Pancreas (tissue), 10 donors: ENCODE measurements around the gene SWT1. TPM values are rescaled to one million over a fixed set of nuclear protein-coding genes. Genes with fewer than 3 reads are reported as not detected.

Experiments used
- ATAC-seq, 4 donors: fragments of 200-7000 bp; cut with Tn5 transposase; one replicate each; pipeline versions ENCODE4 v1.8.0 to v1.9.1; 2020; ENCODE audit warnings: mild to moderate bottlenecking in 4 of 4, moderate library complexity in 4 of 4
- DNase-seq, 6 donors: peaks; one replicate each; pipeline ENCODE4 v3.0.0-alpha.2; 2020
- FAIRE-seq: peaks from 2 replicates; lab custom pipeline; 2012; peaks lifted over from hg19 to GRCh38; lab: Jason Lieb, UNC
- H3K27ac ChIP-seq, 4 donors: fragments of 200-600 bp; sonication (generic); 1 replicate in 3 of 4; 2 replicates in 1 of 4; pipeline versions ENCODE4 v1.5.0 to v1.8.0; 2020
- H3K27me3 ChIP-seq, 4 donors: fragments of 200-600 bp; one replicate each; pipeline ENCODE4 v1.8.0; 2021
- H3K36me3 ChIP-seq, 3 donors: fragments of 200-600 bp; sonication (generic) in 1 of 3; one replicate each; pipeline versions ENCODE4 v1.5.0 to v1.8.0; 2020 to 2021
- H3K4me1 ChIP-seq, 3 donors: fragments of 200-600 bp; one replicate each; pipeline ENCODE4 v1.8.0; 2021
- H3K4me3 ChIP-seq, 4 donors: fragments of 200-600 bp; sonication (generic) in 2 of 4; one replicate each; pipeline versions ENCODE4 v1.5.0 to v1.8.0; 2020 to 2021
- H3K9me3 ChIP-seq, 4 donors: fragments of 200-600 bp; one replicate each; pipeline ENCODE4 v1.8.0; 2021
- WGBS, 2 donors: extraction: QIAGEN DNeasy Blood & Tissue Kit; methylation state at CpG; one replicate each; pipeline ENCODE4 v1.1.7; 2013; 5-methylcytosine and 5-hydroxymethylcytosine counted together
- intact Hi-C, 3 donors: fragments of 100-400 bp; cut with DNase I; formaldehyde crosslinking; loops; one replicate each; pipeline versions ENCODE4 v1.11.1 to v1.14.2; 2022
- polyA plus RNA-seq, 2 donors: library from polyadenylated mRNA; stranded (reverse); fragments of 200-250 nt; gene quantifications; one replicate each; pipeline ENCODE4 v1.2.3, GENCODE V29; 2013
- total RNA-seq, 6 donors: library from RNA; stranded (reverse); fragmentation: NEBNext Ultra II Directional in 4 of 6; extraction: Animal tissue kit (Norgen Biotek cat#: 25700) in 4 of 6; gene quantifications; one replicate each; pipeline versions ENCODE4 v1.2.1 to v1.2.4, GENCODE V29; 2021 to 2023
- TF ChIP-seq, protein P1 (sequence below), 4 donors: fragments of 200-600 bp; sonication (generic) in 3 of 4; IDR thresholded peaks; one replicate each; pipeline versions ENCODE4 v1.5.0 to v1.8.0; 2021; ENCODE audit warnings: antibody characterized with exemption in 4 of 4
- donor health status: healthy with polysubstance abuse.
- donor health status: DM: no; HTN: no; CAD: no; lungs with moderate emphysema.
- donor health status: DM: no; HTN: no; CAD: no.
- donor health status: control.
- donor health status: control.
- donor health status: Bipolar disorder and iron deficiency.
- donor health status: DM: yes; HTN: yes; CAD: no.
- donor health status: DM: no; HTN: no; CAD: no.
- donor health status: DM: no; HTN: no; CAD: no.
- donor health status: DM: yes; HTN: yes; CAD: no.

Gene SWT1
- total and polyA plus RNA-seq, 8 donors, result 2.5 to 9.3 (median 8.4) TPM

GRCh38 chr1:185151215-185151614 is 5.8 kb upstream of the SWT1 start:
- Histone ChIP-seq H3K27me3 (no peaks in the 10 kb centered on the region), H3K27ac (no peak overlapping the region), H3K36me3 (peaks cover 0 to 20% (median 0%) of the 10 kb centered on the region in 3 donors), H3K4me1 (peaks cover 8 to 25% (median 19%) of the 10 kb centered on the region in 3 donors), H3K9me3 (no peaks in the 10 kb centered on the region), H3K4me3 (no peak overlapping the region)
- FAIRE-seq (no peak), ATAC-seq (no peak), DNase-seq (no peak)
- TF ChIP-seq, protein P1, sequence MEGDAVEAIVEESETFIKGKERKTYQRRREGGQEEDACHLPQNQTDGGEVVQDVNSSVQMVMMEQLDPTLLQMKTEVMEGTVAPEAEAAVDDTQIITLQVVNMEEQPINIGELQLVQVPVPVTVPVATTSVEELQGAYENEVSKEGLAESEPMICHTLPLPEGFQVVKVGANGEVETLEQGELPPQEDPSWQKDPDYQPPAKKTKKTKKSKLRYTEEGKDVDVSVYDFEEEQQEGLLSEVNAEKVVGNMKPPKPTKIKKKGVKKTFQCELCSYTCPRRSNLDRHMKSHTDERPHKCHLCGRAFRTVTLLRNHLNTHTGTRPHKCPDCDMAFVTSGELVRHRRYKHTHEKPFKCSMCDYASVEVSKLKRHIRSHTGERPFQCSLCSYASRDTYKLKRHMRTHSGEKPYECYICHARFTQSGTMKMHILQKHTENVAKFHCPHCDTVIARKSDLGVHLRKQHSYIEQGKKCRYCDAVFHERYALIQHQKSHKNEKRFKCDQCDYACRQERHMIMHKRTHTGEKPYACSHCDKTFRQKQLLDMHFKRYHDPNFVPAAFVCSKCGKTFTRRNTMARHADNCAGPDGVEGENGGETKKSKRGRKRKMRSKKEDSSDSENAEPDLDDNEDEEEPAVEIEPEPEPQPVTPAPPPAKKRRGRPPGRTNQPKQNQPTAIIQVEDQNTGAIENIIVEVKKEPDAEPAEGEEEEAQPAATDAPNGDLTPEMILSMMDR (IDR thresholded peaks at IDR 0.05), result no peak
- WGBS, 2 donors, result 93 to 95% methylated on average over 5 of the region's 5 CpGs
- intact Hi-C loops, result no loop called here

DNA sequence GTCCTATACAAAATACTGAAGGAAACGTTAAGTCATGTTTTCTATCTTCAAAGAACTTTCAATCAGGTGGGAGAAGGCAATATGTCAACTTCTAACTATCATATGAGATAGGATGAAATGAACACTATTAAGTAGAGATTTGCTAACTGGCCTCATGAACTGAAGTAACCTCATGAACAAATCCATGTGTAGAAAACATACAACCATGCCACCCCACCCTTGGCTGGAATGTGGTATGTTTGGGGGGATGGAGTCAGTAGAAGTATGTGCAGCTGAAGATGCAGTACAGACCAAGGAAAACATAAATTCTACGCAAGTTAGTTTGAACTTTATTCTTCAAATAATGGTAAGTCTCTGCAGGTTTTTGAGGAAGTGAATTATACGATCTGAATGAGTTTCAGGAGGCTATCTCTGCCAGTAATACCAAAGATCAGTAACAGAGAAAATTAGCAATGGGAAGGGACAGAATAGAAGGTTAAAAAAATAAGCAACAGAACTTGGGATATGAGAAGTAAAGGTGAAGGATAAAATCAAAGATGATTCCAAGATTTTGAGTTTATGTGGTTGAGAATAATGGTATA is 4.7 kb upstream of the SWT1 start:
- TF ChIP-seq, protein P1 (IDR thresholded peaks at IDR 0.05), result no peak
- H3K27ac ChIP-seq, result no peak overlapping the region
- DNase-seq (no peak), ATAC-seq (no peak), FAIRE-seq (no peak)
- WGBS, 2 donors, result 84 to 87% methylated on average over 3 of the region's 3 CpGs
- no peaks in the 10 kb centered on the region for H3K9me3 ChIP-seq
- peaks cover 0 to 20% (median 0%) of the 10 kb centered on the region in 3 donors for H3K36me3 ChIP-seq
- intact Hi-C loops, result no loop called here
- H3K4me3 ChIP-seq, result no peak overlapping the region
- no peaks in the 10 kb centered on the region for H3K27me3 ChIP-seq
- H3K4me1 ChIP-seq, result peaks cover 8 to 25% (median 19%) of the 10 kb centered on the region in 3 donors

DNA sequence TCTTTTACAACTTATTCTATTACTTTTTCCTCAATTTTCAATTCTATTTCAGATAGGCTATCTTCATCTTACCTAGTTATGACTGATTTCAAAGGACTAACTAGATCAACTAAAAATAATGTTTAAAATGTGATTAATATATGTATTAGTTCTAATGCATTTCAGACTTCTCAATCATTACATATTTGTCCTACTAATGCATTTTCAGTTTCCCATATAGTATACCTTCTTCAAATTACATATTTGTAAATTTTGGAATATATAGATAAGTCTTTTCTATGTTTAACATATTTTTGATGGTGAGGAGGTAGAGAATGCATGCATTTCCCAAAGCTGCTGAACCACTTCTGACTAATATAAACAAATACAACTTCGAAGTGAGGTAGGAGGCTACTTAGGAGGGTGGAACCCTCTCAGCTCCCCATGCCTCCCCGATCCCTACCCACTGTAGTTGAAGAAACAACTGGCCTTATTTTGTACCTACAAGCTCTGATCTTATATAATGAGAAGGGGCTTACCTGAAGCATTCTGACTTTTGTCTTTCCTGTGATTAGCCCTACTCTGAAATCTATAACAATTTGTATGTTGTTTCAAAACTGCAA is 2.0 kb upstream of the SWT1 start:
- FAIRE-seq, result no peak
- peak overlapping the region in 1 of 4 donors; percentile 68 for H3K4me3 ChIP-seq
- intact Hi-C loops, result no loop called here
- no peaks in the 10 kb centered on the region for H3K9me3 ChIP-seq
- ATAC-seq, result no peak
- peaks cover 8 to 37% (median 28%) of the 10 kb centered on the region in 3 donors for H3K4me1 ChIP-seq
- WGBS, 2 donors, result 20 to 24% methylated on average over 2 of the region's 2 CpGs
- peaks cover 0 to 4% (median 0%) of the 10 kb centered on the region in 3 donors for H3K36me3 ChIP-seq
- H3K27me3 ChIP-seq, result no peaks in the 10 kb centered on the region
- TF ChIP-seq, protein P1 (IDR thresholded peaks at IDR 0.05), result no peak
- peak overlapping the region in 2 of 4 donors; percentile 99 to 100 for H3K27ac ChIP-seq
- DNase-seq, result no peak

- H3K27me3 ChIP-seq, result no peaks in the 10 kb centered on the region
- WGBS, 2 donors, result 5 to 6% methylated on average over 11 of the region's 11 CpGs
- intact Hi-C loops, result no loop called here
- TF ChIP-seq, protein P1 (IDR thresholded peaks at IDR 0.05), result no peak
- peak overlapping the region; percentile 97 to 100 (median 98) for H3K27ac ChIP-seq
- DNase-seq, result no peak
- H3K4me3 ChIP-seq, result peak overlapping the region; percentile 51 to 88 (median 73)
- H3K9me3 ChIP-seq, result no peaks in the 10 kb centered on the region
- H3K4me1 ChIP-seq, result peaks cover 8 to 37% (median 28%) of the 10 kb centered on the region in 3 donors
- ATAC-seq, result no peak
- peak; percentile 67 for FAIRE-seq
- H3K36me3 ChIP-seq, result no peaks in the 10 kb centered on the region
Measured at GRCh38 chr1:185155600-185156287, 1.2 kb upstream of the SWT1 start.
